ENCODE results near the gene EXOC6B. TPM values are rescaled to one million over a fixed set of nuclear protein-coding genes. Genes with fewer than 3 reads are reported as not detected.

Gene EXOC6B
- polyA plus RNA-seq, 1 donor from 2014 or later, result 3.2 TPM

DNA sequence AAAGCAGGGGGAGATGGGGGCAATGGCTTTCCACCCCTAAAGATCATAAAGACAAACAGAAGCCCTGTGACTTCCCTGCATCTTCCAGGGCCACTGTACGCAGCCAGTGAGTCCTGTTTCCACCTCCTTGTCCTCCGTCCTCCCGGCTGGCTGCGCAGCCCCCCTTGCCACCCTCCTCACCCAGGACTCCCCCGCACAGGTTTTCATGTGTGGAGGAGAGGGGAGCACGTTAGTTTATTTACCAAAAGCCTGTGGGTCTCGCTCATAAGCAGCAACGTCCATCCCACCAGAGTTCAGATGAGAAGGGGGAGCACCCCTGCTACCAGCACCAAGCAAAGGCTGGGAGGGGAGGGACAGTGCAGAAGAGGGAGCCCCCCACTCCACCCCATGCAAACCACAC, 689.9 kb downstream of the EXOC6B start:
- no peak overlapping the region for H3K27ac Mint-ChIP-seq
- H3K36me3 Mint-ChIP-seq, result no peaks in the 10 kb centered on the region
- no peak overlapping the region for H3K4me3 Mint-ChIP-seq
- H3K4me1 Mint-ChIP-seq, result no peaks in the 10 kb centered on the region
- no peaks in the 10 kb centered on the region for H3K9me3 Mint-ChIP-seq
- peaks cover 4% of the 10 kb centered on the region for H3K27me3 Mint-ChIP-seq

DNA sequence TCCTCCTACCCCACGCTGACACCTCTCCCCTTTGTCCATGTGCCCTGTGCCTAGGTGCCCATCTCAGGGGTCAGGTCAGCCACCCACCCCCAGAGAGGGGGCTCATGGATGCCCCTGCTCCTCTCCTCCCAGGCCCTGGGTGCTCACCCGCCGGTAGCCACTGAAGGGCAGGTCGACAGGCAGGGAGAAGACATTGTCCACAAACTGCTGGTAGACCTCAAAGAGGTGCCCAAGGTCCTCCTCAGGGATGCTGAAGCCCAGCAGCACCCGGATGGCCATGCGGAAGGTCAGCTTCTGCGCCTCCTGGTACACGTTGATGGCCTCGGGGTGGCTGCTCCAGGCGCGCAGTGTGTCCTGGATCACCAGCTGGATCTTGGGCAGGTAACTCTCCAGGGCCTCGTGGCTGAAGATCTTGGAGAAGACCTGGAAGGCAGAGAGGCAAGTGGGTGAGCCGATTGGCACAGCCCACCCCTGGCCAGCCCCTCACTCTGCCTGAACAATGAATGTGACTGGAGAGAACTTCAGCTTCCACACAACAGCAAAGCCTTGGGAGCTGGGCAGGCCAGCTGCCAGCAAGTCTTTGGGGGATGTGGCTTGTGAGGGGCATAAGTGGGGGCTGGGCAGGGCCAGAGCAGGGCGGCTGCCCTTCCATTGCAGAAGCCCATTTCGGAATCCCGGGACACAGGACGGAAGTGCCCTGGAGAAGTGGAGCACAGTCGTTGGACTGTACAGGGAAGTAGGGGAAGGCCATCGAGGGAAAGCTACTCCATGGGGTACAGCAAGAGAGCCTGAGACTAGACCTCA, 690.6 kb downstream of the EXOC6B start:
- Mint-ChIP-seq H3K4me1 (no peaks in the 10 kb centered on the region), H3K27ac (no peak overlapping the region), H3K36me3 (no peaks in the 10 kb centered on the region), H3K9me3 (no peaks in the 10 kb centered on the region), H3K4me3 (no peak overlapping the region), H3K27me3 (peaks cover 4% of the 10 kb centered on the region)

- Mint-ChIP-seq H3K36me3 (no peaks in the 10 kb centered on the region), H3K27me3 (peaks cover 4% of the 10 kb centered on the region), H3K9me3 (no peaks in the 10 kb centered on the region), H3K4me3 (no peak overlapping the region), H3K27ac (no peak overlapping the region), H3K4me1 (no peaks in the 10 kb centered on the region)
Observed at GRCh38 chr2:72134408-72134996, 691.3 kb downstream of the EXOC6B start.

GRCh38 chr2:72133721-72134407, 692.0 kb downstream of the EXOC6B start:
- H3K27me3 Mint-ChIP-seq, result peaks cover 4% of the 10 kb centered on the region
- no peaks in the 10 kb centered on the region for H3K4me1 Mint-ChIP-seq
- no peaks in the 10 kb centered on the region for H3K9me3 Mint-ChIP-seq
- no peaks in the 10 kb centered on the region for H3K36me3 Mint-ChIP-seq
- H3K4me3 Mint-ChIP-seq, result no peak overlapping the region
- H3K27ac Mint-ChIP-seq, result no peak overlapping the region

DNA sequence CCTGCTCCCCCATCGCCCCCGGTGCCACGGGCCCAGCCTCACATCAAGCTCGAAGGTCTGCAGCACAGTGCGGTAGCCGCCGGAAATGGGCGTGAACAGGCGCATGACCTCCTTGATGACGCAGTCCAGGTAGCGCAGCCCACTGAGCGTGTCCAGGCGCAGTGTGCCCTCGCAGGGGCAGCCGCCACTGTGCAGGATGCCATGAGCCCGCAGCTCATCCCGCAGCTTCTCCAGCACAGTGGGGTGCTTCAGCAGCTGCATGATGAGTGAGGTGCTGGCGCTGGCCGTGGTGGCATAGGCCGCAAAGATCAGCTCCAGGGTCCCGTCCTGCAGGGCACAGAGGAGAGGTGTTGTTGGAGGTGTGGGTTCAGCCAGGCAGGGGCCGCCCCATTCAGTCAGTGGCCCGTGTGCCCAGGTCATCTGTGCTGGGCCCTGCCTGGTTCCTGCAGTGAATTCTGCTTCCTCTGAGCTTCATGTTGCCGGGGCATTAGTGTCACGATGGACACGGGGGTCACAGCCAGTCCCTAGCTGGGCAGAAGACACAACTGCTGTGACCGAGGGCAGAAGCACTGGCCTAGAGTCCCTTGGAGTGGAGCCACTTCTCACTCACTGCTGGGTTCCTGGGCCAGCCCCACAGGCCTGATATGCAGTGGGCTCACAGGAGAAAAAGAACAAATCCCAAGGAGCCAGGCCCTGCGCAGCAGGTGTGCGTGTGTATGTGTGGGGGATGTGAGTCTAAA, 692.7 kb downstream of the EXOC6B start:
- no peaks in the 10 kb centered on the region for H3K36me3 Mint-ChIP-seq
- H3K4me1 Mint-ChIP-seq, result no peaks in the 10 kb centered on the region
- no peak overlapping the region for H3K27ac Mint-ChIP-seq
- no peak overlapping the region for H3K4me3 Mint-ChIP-seq
- peaks cover 4% of the 10 kb centered on the region for H3K27me3 Mint-ChIP-seq
- H3K9me3 Mint-ChIP-seq, result no peaks in the 10 kb centered on the region

DNA sequence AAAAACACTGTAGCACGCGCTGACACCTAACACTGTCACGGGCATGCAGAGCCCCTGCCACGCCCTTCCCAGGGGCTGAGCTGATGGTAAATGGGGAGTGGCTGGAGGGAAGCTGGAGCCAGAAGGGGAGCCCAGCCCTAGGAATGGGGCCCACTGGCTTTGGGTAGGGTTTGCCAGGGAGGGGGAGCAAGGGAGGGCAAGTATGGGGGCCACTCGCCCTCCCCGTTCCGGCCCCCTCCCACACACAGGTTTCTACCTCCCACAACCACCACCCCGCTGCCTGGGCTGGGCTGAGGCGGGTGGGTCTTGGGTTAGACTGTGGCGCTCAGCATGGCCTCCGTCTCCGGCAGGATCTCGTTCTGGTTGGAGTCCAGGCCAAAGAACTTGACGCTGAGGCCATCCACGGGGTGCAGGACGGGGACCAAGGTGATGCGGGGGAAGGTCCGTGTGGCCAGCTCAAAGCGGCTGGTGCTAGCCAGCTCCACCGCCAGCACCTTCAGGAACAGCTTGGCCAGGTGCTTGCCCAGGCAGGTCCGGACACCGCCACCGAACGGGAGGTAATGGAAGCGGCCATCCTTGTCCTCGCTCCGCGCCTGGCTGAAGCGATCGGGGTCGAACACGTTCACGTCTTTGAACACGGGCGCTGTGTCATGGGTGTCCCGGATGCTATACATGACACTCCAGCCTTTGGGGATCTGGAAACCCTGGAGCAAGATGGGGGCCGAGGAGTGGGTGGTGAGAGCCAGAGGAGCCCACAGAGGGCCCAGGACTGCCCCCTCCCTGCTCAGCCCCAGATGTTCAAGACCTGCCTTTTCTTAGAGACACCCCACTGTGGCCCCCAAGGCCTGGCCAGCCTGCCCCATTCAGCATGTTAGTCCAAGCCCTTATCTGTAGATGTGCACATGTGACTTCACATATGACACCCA, 693.7 kb downstream of the EXOC6B start:
- Mint-ChIP-seq H3K9me3 (no peaks in the 10 kb centered on the region), H3K36me3 (no peaks in the 10 kb centered on the region), H3K4me1 (no peaks in the 10 kb centered on the region), H3K27me3 (peaks cover 2% of the 10 kb centered on the region), H3K27ac (peak overlapping the region in 1 of 3 donors; percentile 35), H3K4me3 (peak overlapping the region in 1 of 4 donors; percentile 60)

- no peaks in the 10 kb centered on the region for H3K4me1 Mint-ChIP-seq
- peak overlapping the region in 1 of 3 donors; percentile 35 for H3K27ac Mint-ChIP-seq
- no peaks in the 10 kb centered on the region for H3K36me3 Mint-ChIP-seq
- H3K9me3 Mint-ChIP-seq, result peaks cover 0 to under 1% (median 0%) of the 10 kb centered on the region in 3 donors
- peak overlapping the region in 1 of 4 donors; percentile 13 for H3K4me3 Mint-ChIP-seq
- H3K27me3 Mint-ChIP-seq, result peaks cover 2% of the 10 kb centered on the region
Observed at GRCh38 chr2:72131371-72131891, 694.4 kb downstream of the EXOC6B start.

DNA sequence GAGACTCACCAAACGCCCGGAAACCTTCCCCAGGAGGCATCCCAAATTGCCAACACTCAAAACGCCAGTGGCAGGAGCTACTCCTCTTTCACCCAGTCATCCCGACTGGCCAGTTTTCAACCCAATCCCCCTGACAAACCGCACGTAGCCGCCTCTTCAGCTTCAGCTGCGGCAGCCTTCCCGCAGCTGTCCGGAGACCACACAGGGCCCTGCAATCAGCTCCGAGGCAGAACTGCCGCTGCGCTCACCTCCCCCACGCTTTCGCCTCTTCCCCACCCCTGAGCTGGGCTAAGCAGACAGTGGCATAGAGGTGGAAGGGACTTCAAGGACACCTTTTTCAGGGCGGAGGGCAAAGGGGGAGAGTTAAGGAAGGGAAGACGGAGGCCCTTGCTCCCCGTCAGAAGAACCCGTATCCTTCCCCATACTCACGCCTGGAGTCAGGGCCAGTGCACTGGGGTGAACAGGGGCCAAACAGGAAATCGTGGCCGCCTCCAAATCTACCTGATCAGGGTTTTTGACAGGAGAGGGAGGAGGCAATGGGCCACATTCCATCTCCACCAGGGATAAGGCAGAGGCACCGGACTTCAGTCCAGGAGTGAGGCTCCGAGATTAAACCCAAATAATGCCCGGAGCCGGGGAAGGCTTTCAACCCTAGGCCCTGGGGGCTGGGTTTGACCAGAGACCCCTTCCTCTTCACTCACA, 695.0 kb downstream of the EXOC6B start:
- no peak overlapping the region for H3K27ac Mint-ChIP-seq
- peaks cover 0 to 3% (median 0%) of the 10 kb centered on the region in 3 donors for H3K4me1 Mint-ChIP-seq
- H3K27me3 Mint-ChIP-seq, result peaks cover 2% of the 10 kb centered on the region
- no peaks in the 10 kb centered on the region for H3K36me3 Mint-ChIP-seq
- no peak overlapping the region for H3K4me3 Mint-ChIP-seq
- peaks cover 0 to 3% (median 0%) of the 10 kb centered on the region in 3 donors for H3K9me3 Mint-ChIP-seq

- H3K27me3 Mint-ChIP-seq, result peaks cover 2% of the 10 kb centered on the region
- no peaks in the 10 kb centered on the region for H3K36me3 Mint-ChIP-seq
- peak overlapping the region in 1 of 3 donors; percentile 67 for H3K27ac Mint-ChIP-seq
- H3K9me3 Mint-ChIP-seq, result peaks cover 0 to 3% (median 0%) of the 10 kb centered on the region in 3 donors
- H3K4me1 Mint-ChIP-seq, result peaks cover 0 to 3% (median 0%) of the 10 kb centered on the region in 3 donors
- H3K4me3 Mint-ChIP-seq, result no peak overlapping the region
Observed at GRCh38 chr2:72129681-72130340, 696.0 kb downstream of the EXOC6B start.

GRCh38 chr2:72128843-72129227, 697.0 kb downstream of the EXOC6B start:
- peaks cover 0 to 3% (median 2%) of the 10 kb centered on the region in 3 donors for H3K4me1 Mint-ChIP-seq
- H3K9me3 Mint-ChIP-seq, result peaks cover 0 to 3% (median 0%) of the 10 kb centered on the region in 3 donors
- no peaks in the 10 kb centered on the region for H3K36me3 Mint-ChIP-seq
- H3K4me3 Mint-ChIP-seq, result no peak overlapping the region
- peak overlapping the region in 1 of 3 donors; percentile 43 for H3K27ac Mint-ChIP-seq
- H3K27me3 Mint-ChIP-seq, result peaks cover 2% of the 10 kb centered on the region

GRCh38 chr2:72128059-72128842, 697.6 kb downstream of the EXOC6B start:
- Mint-ChIP-seq H3K27ac (peak overlapping the region in 1 of 3 donors; percentile 43), H3K27me3 (peaks cover 2% of the 10 kb centered on the region), H3K4me1 (peaks cover 0 to 3% (median 2%) of the 10 kb centered on the region in 3 donors), H3K4me3 (no peak overlapping the region), H3K9me3 (peaks cover 0 to 3% (median 0%) of the 10 kb centered on the region in 3 donors), H3K36me3 (no peaks in the 10 kb centered on the region)

- H3K4me3 Mint-ChIP-seq, result no peak overlapping the region
- H3K9me3 Mint-ChIP-seq, result peaks cover under 1 to 9% (median 2%) of the 10 kb centered on the region in 3 donors
- H3K27ac Mint-ChIP-seq, result no peak overlapping the region
- H3K36me3 Mint-ChIP-seq, result no peaks in the 10 kb centered on the region
- peaks cover 9% of the 10 kb centered on the region for H3K27me3 Mint-ChIP-seq
- H3K4me1 Mint-ChIP-seq, result peaks cover 0 to 3% (median 2%) of the 10 kb centered on the region in 3 donors
Observed at GRCh38 chr2:72127401-72128058, 698.3 kb downstream of the EXOC6B start.

All from IgD-negative memory B cell (primary cell).